ENCODE data around the gene BMPR2. TPM values are rescaled to one million over a fixed set of nuclear protein-coding genes. Genes with fewer than 3 reads are reported as not detected.

The BMPR2 gene
- total RNA-seq, 1 experiment from 2014 or later, result 12.8 TPM

GRCh38 chr2:202599911-202600310 lies 223.8 kb downstream of the BMPR2 start (continued):
- TF ChIP-seq MAX (IDR thresholded peaks at IDR 0.05), result no peak

DNA sequence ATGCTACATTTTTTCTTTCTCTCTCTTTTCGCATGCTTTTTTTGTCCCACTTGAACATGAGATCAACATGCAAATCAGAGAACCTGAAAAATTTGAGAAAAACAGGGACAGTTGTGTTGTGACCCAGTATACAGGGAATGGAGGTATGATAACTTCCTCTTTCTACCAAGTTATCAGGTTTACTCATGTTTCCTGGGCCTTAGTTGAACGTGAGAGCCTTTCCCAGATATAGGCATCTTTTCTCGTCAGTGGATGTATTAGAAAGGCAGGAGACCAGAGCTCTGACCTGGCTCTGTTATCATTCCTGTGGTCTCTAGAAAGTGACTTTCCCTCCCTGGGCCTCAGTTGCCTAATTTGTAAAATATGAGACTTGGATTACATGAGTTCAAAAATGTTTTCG lies 228.6 kb downstream of the BMPR2 start:
- POLR2A ChIA-PET, result no interaction called here
- no peaks in the 10 kb centered on the region for H4K20me1 ChIP-seq (ENCODE audit: insufficient read depth)
- no peak overlapping the region for H3K27ac ChIP-seq (ENCODE audit: low read depth, low read length)
- TF ChIP-seq SRF (IDR thresholded peaks at IDR 0.05; ENCODE audit: low read depth) (no peak), ZNF274 (IDR thresholded peaks at IDR 0.05; ENCODE audit: low read depth, low read length) (no peak), EGR1 (IDR thresholded peaks at IDR 0.05; ENCODE audit: low read depth) (no peak), ELF1 (IDR thresholded peaks at IDR 0.05; ENCODE audit: borderline replicate concordance, low read depth) (no peak), MAX (IDR thresholded peaks at IDR 0.05) (no peak), EZH2phosphoT487 (IDR thresholded peaks at IDR 0.05; ENCODE audit: borderline replicate concordance) (no peak), YY1 (IDR thresholded peaks at IDR 0.05; ENCODE audit: extremely low read depth, insufficient replicate concordance, low read depth, low read length) (no peak), JUND (IDR thresholded peaks at IDR 0.05) (no peak), POLR2AphosphoS5 (IDR thresholded peaks at IDR 0.05; ENCODE audit: low read depth, low read length) (no peak), CEBPB (IDR thresholded peaks at IDR 0.05; ENCODE audit: low read depth) (no peak), RAD21 (IDR thresholded peaks at IDR 0.05; ENCODE audit: low read depth) (no peak), CBX3 (IDR thresholded peaks at IDR 0.05; ENCODE audit: low read depth) (no peak), SIN3A (IDR thresholded peaks at IDR 0.05; ENCODE audit: low read depth) (no peak)
- BruUV-seq (replicated peaks), result no TSS peak
- no peak overlapping the region for H3K9ac ChIP-seq (ENCODE audit: low read length)
- H3K79me2 ChIP-seq (ENCODE audit: insufficient read depth, low read length), result no peaks in the 10 kb centered on the region
- H3K9me3 ChIP-seq (ENCODE audit: control insufficient read depth in 1 of 2, insufficient read depth in 1 of 2, low read depth in 1 of 2, low read length in 2 of 2), result no peaks in the 10 kb centered on the region
- no peaks in the 10 kb centered on the region for H3K36me3 ChIP-seq (ENCODE audit: control insufficient read depth in 1 of 2, insufficient read depth in 2 of 2, low read length in 2 of 2)
- intact Hi-C loops (cut with micrococcal nuclease), result no loop called here
- H3K4me3 ChIP-seq (replicated peaks in 1 of 2; ENCODE audit: low read depth in 1 of 2, low read length in 2 of 2), result no peak overlapping the region
- H2AFZ ChIP-seq (ENCODE audit: low read depth, low read length, poor library complexity, severe bottlenecking), result no peak overlapping the region
- no peaks in the 10 kb centered on the region for H3K9me2 ChIP-seq (ENCODE audit: insufficient read depth)
- no peak for ATAC-seq
- CTCF ChIA-PET, result no interaction called here
- peaks cover 0 to 3% of the 10 kb centered on the region in 2 experiments; a peak in 1 of 4 replicates for H3K4me1 ChIP-seq (ENCODE audit: control insufficient read depth in 1 of 2, insufficient read depth in 2 of 2, low read length in 2 of 2)
- no peaks in the 10 kb centered on the region for H3K27me3 ChIP-seq (ENCODE audit: insufficient read depth, low read length)
- no peak overlapping the region for H3K4me2 ChIP-seq (ENCODE audit: low read length)
- RAD21 ChIA-PET (ENCODE audit: low non-redundant PET in 1 of 2, low total read pairs in 2 of 2, uncharacterized antibody in 2 of 2, unreplicated experiment in 2 of 2), result no interaction called here
- no peak for DNase-seq (ENCODE audit: low read depth, low spot score)

All from HCT116 (cell line).